Subcutaneous abdominal adipose tissue (tissue), 5 donors: Measurements from ENCODE around the gene RAPH1.

ENCODE experiments used
- H3K27ac ChIP-seq: one replicate; pipeline ENCODE4 v1.7.0; 2013; ENCODE audit warnings: low read depth, mild to moderate bottlenecking, inconsistent platforms, low read length, moderate library complexity
- H3K27me3 ChIP-seq, 5 donors: one replicate each; pipeline ENCODE4 v1.7.0; 2013; ENCODE audit warnings: low read length in 5 of 5, inconsistent platforms in 1 of 5; ENCODE audit not compliant: control insufficient read depth in 5 of 5, insufficient read depth in 4 of 5
- H3K36me3 ChIP-seq, 5 donors: one replicate each; pipeline ENCODE4 v1.7.0; 2013; ENCODE audit warnings: low read length in 5 of 5; ENCODE audit not compliant: control insufficient read depth in 5 of 5, insufficient read depth in 5 of 5
- H3K4me1 ChIP-seq, 5 donors: one replicate each; pipeline ENCODE4 v1.7.0; 2013; ENCODE audit warnings: low read length in 5 of 5, mild to moderate bottlenecking in 3 of 5, moderate library complexity in 1 of 5; ENCODE audit not compliant: control insufficient read depth in 5 of 5, insufficient read depth in 5 of 5
- H3K4me3 ChIP-seq, 5 donors: one replicate each; pipeline ENCODE4 v1.7.0; 2013; ENCODE audit warnings: low read length in 5 of 5, low read depth in 1 of 5
- H3K9ac ChIP-seq, 5 donors: one replicate each; pipeline ENCODE4 v1.7.0; 2013; ENCODE audit warnings: low read length in 5 of 5, mild to moderate bottlenecking in 4 of 5, moderate library complexity in 3 of 5
- H3K9me3 ChIP-seq, 5 donors: one replicate each; pipeline ENCODE4 v1.7.0; 2013; ENCODE audit warnings: low read length in 5 of 5; ENCODE audit not compliant: control insufficient read depth in 5 of 5
- donor health status: healthy.
- donor health status: healthy.
- donor health status: healthy.
- donor health status: healthy.
- donor health status: healthy.

Gene RAPH1

GRCh38 chr2:203574824-203575223 lies 39.7 kb upstream of the RAPH1 start:
- H3K9me3 ChIP-seq, result no peaks in the 10 kb centered on the region
- H3K27ac ChIP-seq, result no peak overlapping the region
- H3K9ac ChIP-seq, result no peak overlapping the region
- H3K4me3 ChIP-seq, result no peak overlapping the region
- H3K36me3 ChIP-seq, result no peaks in the 10 kb centered on the region
- no peaks in the 10 kb centered on the region for H3K4me1 ChIP-seq
- H3K27me3 ChIP-seq, result no peaks in the 10 kb centered on the region

- Histone ChIP-seq H3K4me1 (no peaks in the 10 kb centered on the region), H3K4me3 (no peak overlapping the region), H3K27me3 (no peaks in the 10 kb centered on the region), H3K36me3 (no peaks in the 10 kb centered on the region), H3K27ac (no peak overlapping the region), H3K9ac (no peak overlapping the region), H3K9me3 (no peaks in the 10 kb centered on the region)
These were observed 37.2 kb upstream of the RAPH1 start for GRCh38 chr2:203572316-203572715.

- Histone ChIP-seq H3K27ac (no peak overlapping the region), H3K4me3 (no peak overlapping the region), H3K9me3 (no peaks in the 10 kb centered on the region), H3K9ac (no peak overlapping the region), H3K27me3 (no peaks in the 10 kb centered on the region), H3K36me3 (no peaks in the 10 kb centered on the region), H3K4me1 (no peaks in the 10 kb centered on the region)
These were observed 34.7 kb upstream of the RAPH1 start for GRCh38 chr2:203569677-203570316.

- H3K9ac ChIP-seq, result no peak overlapping the region
- no peaks in the 10 kb centered on the region for H3K9me3 ChIP-seq
- H3K4me3 ChIP-seq, result no peak overlapping the region
- no peaks in the 10 kb centered on the region for H3K36me3 ChIP-seq
- no peaks in the 10 kb centered on the region for H3K4me1 ChIP-seq
- no peak overlapping the region for H3K27ac ChIP-seq
- no peaks in the 10 kb centered on the region for H3K27me3 ChIP-seq
These were observed 32.6 kb upstream of the RAPH1 start for GRCh38 chr2:203567691-203568090.

- no peaks in the 10 kb centered on the region for H3K27me3 ChIP-seq
- H3K4me3 ChIP-seq, result no peak overlapping the region
- H3K27ac ChIP-seq, result no peak overlapping the region
- no peaks in the 10 kb centered on the region for H3K9me3 ChIP-seq
- H3K36me3 ChIP-seq, result no peaks in the 10 kb centered on the region
- H3K9ac ChIP-seq, result no peak overlapping the region
- H3K4me1 ChIP-seq, result no peaks in the 10 kb centered on the region
These were observed 31.1 kb upstream of the RAPH1 start for GRCh38 chr2:203566161-203566560.

GRCh38 chr2:203565076-203565475 lies 30.0 kb upstream of the RAPH1 start:
- Histone ChIP-seq H3K9me3 (no peaks in the 10 kb centered on the region), H3K36me3 (no peaks in the 10 kb centered on the region), H3K27ac (no peak overlapping the region), H3K9ac (no peak overlapping the region), H3K4me3 (no peak overlapping the region), H3K27me3 (no peaks in the 10 kb centered on the region), H3K4me1 (no peaks in the 10 kb centered on the region)

- H3K4me3 ChIP-seq, result no peak overlapping the region
- H3K9me3 ChIP-seq, result no peaks in the 10 kb centered on the region
- no peaks in the 10 kb centered on the region for H3K4me1 ChIP-seq
- H3K27ac ChIP-seq, result no peak overlapping the region
- H3K36me3 ChIP-seq, result no peaks in the 10 kb centered on the region
- H3K9ac ChIP-seq, result no peak overlapping the region
- no peaks in the 10 kb centered on the region for H3K27me3 ChIP-seq
These were observed 27.2 kb upstream of the RAPH1 start for GRCh38 chr2:203562268-203562667.

- Histone ChIP-seq H3K27ac (no peak overlapping the region), H3K9ac (no peak overlapping the region), H3K4me1 (no peaks in the 10 kb centered on the region), H3K4me3 (no peak overlapping the region), H3K36me3 (no peaks in the 10 kb centered on the region), H3K27me3 (no peaks in the 10 kb centered on the region), H3K9me3 (no peaks in the 10 kb centered on the region)
These were observed 24.5 kb upstream of the RAPH1 start for GRCh38 chr2:203559641-203560040.

GRCh38 chr2:203553784-203554183 lies 18.7 kb upstream of the RAPH1 start:
- Histone ChIP-seq H3K9me3 (no peaks in the 10 kb centered on the region), H3K4me3 (no peak overlapping the region), H3K36me3 (no peaks in the 10 kb centered on the region)

GRCh38 chr2:203551778-203552177 lies 16.7 kb upstream of the RAPH1 start:
- Histone ChIP-seq H3K9ac (no peak overlapping the region), H3K27ac (no peak overlapping the region), H3K4me1 (peaks cover 0 to 5% (median 0%) of the 10 kb centered on the region in 5 donors), H3K4me3 (no peak overlapping the region), H3K36me3 (no peaks in the 10 kb centered on the region), H3K9me3 (no peaks in the 10 kb centered on the region), H3K27me3 (no peaks in the 10 kb centered on the region)

More at GRCh38 chr2:203553784-203554183, 18.7 kb upstream of the RAPH1 start:
- H3K9ac ChIP-seq, result no peak overlapping the region
- no peak overlapping the region for H3K27ac ChIP-seq
- H3K27me3 ChIP-seq, result no peaks in the 10 kb centered on the region
- peaks cover 0 to 5% (median 0%) of the 10 kb centered on the region in 5 donors for H3K4me1 ChIP-seq
